GM18505 (cell line): ENCODE measurements around the gene YY1.
"Not testable (repeated sequence)": the region's sequence is repeated elsewhere in the genome, so short reads cannot be mapped to it uniquely, and the experiment has no call there.

Experiments
- ATAC-seq: cut with Tn5 transposase; IDR thresholded peaks from one replicate; pipeline ENCODE4 v1.9.1; 2021; ENCODE audit not compliant: unreplicated experiment
- POLR2A ChIP-seq: IDR thresholded peaks from 4 replicates; pipeline ENCODE4 v1.6.1; 2011; ENCODE audit warnings: borderline replicate concordance; ENCODE audit not compliant: insufficient read depth, insufficient read length; ENCODE audit errors: extremely low read depth

The YY1 gene

DNA sequence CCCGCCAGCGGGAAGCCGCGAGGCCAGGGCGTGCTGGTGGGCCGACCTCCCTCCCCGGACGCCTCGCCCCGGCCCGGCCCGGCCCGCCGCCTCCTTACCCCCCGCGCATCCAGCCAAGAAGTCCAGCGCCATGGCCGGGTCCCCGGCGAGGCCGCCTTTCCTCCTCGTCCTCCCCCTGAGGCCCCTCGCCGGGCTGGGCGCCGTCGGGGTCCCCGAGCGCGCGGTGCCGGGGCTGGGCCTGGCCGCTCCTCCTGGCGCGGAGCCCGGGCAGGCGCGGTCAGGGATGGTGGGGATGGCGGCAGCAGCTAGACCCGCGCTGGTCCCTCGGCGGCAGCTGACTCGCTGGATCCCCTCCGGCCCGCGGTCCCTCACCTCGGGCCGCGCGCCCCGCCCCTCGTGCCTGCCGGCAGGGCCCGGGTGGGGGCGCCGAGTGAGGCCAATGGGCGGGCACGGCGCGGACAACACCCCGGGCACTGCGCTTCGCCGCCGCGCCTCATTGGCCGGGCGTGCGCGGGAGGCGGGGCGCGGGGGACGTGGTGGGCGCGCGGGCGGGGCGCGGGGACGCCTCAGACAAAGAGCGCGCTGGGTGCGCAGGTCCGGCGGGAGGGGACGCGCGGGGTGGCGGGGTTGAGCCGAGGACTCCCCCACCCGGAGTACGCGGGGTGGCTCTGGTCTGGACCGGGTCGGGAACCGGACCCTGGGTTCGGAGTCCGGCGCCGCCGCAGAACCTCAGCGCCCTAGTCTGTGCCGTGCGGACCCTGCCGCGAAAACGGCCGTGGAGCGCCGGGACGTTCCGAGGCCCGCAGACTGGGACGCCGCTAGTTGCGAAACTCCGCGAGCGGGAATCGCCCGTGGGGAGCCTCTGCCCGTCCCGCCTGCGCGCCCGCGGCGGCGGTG lies 67.4 kb downstream of the YY1 start, which contains the start of gene SLC25A29:
Gene SLC25A29, minus strand, starts transcription at position 344 of the 897 bp plus-strand sequence. Its CDS starts 212 bp downstream, at position 132.
- ATAC-seq, result peak; percentile 78
- TF ChIP-seq POLR2A, result no peak

DNA sequence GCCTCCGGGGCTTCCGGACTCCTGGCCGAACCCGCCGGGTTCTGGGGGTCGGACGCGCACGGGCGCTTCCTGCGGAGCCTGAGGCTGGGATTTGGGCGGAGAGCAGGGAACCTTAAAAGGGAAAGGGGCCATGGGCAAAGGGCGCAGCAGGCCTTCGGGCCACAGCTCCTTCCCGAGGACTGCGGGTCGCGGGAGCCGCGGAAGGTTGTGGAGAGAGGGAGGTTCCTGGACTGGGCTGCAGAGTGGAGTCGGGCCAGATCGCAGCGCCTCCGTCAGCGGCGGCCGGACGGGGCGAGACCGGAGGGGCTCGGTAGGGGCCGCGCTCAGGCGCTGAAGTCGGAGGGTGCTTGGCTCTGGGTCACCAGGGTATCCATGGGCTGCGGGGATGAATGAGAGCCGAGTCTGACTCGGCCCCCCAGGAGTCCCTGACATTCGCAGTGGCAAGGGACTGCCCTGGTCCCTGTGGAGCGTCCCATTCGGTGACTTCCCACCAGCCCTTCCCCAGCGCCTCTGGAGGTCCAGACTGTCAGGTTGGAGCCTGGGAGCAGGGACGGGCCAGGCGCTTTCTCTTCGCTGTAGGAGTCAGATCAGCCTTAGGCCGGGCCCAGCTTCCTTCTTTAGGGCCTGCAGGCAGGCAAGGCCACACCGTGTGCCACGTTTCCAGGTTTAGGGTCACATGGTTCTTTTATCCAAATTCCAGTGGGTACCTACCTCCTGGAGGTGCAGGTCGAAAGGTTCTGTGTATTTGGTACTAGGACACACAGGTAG lies 68.2 kb downstream of the YY1 start:
- TF ChIP-seq POLR2A, result no peak
- no peak for ATAC-seq

DNA sequence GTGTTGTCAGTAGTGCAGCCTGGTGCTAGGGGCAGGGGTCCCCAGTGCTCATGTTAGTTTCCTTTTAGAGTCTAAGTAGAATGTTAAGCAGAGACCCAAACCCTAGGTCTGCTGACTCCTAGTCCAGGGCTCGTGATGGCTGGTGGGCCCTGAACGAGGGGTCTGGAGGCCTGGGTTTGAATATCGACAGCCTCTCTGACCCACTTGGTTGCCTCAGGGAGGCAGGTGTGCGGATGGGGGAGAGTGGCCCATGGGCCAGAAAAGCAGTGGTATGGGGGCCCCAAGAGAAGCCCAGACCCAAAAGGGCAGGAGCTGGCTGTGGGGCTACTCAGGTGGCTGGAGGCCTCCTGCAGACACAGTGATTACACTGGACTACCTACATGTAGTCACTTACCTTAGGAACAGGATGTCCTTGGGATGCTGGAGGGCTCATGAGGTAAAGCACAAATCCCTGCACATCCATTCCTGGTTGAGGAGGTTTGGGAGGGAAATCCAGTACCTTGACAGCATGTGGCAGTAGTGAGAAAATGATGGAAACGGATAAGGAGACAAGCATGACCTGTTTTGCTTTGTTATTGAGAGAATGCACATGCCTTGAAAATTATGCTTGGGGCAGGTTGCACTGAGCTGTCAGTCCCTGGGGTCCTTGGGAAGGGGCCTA lies 69.0 kb downstream of the YY1 start:
- no peak for TF ChIP-seq POLR2A
- no peak for ATAC-seq

DNA sequence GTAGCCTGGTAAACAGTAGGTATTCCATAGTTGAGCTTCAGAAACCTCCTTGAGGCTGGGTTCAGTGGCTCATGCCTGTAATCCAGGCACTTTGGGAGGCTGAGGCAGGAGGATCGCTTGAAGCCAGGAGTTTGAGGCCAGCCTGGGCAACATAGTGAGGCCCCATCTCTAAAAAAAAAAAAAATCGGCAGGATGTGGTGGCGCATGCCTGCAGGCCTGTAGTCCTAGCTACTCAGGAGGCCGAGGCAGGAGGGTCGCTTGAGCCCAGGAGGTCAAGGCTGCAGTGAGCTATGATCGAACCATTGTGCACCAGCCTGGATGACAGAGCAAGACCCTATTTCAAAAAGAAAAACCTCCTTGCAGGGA lies 69.5 kb downstream of the YY1 start:
- ATAC-seq, result not testable (repeated sequence)

DNA sequence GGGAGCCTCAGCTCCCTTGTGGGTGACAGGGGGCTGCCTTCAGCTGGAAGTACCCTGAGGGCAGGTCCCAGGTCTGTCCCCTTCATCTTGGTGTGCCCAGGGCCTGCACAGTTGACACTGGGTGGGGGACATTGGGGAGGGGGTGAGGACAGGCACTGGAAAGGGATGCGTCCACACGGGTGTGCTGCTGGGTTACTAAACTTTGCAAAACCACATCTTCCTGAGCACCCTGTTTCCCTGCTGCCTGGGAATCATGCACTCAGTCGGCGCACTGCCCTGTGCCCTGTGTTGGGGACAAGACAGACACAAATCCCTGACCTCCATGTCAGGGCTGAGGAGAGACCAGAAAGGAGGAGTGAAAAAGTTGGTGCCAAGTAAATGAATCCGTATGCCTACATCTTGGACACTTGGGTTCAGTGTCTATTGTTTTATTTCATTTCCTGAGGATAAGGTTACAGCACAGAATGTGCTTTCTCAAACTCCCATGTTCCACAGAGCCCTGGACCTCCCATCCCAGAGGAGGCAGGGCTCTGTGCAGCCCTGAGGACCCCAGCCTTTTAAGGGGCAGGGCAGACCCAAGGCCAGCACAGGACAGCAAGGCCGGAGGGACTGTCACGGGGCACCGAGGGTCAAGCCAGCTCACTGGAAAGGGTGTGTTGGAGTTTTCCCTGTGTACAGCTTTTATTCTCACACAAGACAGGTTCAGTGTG lies 70.2 kb downstream of the YY1 start:
- ATAC-seq, result no peak
- no peak for TF ChIP-seq POLR2A

DNA sequence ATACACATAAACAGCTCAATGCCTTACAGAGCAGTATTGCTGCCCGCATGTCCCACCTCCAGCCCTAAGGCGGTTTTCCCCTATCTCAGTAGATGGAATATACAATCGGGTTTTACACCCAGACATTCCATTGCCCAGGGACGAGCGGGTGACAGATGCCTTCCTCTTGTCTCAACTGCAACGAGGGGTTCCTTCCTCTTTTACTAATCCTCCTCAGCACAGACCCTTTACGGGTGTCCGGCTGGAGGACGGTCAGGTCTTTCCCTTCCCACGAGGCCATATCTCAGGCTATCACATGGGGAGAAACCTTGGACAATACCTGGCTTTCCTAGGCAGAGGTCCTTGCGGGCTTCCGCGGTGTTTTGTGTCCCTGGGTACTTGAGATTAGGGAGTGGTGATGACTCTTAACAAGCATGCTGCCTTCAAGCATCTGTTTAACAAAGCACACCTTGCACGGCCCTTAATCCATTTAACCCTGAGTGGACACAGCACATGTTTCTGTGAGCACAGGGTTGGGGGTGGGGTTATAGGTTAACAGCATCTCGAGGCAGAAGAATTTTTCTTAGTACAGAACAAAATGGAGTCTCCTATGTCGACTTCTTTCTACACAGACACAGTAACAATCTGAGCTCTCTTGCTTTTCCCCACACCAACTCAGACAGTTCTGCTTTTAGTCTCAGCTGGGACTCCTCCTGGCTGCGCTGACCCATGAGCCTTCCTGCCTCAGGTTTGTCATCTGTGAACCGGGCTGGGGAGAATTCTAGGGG lies 73.3 kb downstream of the YY1 start:
- not testable (repeated sequence) for ATAC-seq

DNA sequence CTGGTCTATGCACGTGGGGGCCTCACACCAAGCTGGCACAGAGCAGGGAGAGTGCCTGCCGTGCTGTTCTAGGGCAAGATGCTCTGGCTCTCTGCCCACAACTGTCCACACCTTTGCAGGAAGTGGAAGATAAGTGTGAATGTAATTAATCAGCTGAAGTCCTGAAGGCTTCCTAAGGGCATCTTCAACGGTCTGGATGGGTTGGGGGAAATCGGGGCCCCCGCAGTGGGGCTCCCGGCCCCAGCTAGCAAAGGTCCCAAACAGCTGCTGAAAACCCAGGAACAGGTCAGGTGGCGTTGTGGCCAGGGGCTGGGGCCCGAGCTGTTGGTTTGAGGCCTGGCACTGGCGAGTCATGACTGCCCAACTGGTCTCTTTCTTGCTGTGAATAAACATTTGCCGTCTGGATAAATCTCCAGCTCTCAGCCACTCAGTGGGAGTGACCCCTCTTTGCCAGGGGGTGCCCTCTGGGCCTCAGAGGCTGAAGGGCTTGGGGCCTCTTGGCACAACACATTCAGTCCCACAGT lies 74.0 kb downstream of the YY1 start:
- no peak for TF ChIP-seq POLR2A
- ATAC-seq, result no peak

DNA sequence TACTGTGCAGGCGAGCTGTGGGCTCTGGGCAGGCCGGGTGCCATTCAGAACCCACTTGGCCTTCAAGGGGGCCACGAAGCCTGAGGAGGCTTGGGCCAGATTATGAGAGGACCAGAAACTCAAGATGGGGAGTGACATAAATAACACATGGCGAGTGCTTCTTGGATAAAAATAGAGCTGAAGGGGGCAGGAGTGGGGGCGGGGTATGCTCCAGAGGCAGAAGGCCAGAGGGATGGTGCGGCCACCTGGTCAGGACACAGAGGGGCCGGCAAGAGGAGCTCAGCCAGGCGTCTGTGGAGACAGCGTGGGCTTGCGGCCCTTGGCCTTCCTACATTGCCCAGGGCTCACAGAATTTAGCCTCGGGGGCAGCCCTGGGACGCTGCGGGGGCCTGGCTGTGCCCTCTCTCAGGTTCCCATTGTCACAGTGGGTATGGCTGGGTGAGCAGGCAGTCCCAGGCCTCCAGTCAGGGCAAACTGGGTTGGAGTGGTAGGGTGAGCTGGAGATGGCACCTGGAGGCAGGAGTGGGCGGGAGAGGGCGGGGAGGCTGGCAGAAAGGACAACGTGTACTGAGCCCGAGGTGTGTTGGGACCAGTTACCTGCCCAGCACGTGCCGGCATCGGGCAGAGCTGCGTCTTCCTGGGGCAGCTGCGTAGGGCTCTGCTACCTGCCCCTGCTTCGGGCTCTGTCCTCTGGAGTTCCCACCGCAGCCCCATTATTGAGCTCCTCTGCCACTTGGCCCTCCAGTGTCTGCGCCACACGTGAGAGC lies 74.7 kb downstream of the YY1 start:
- no peak for ATAC-seq
- no peak for TF ChIP-seq POLR2A

DNA sequence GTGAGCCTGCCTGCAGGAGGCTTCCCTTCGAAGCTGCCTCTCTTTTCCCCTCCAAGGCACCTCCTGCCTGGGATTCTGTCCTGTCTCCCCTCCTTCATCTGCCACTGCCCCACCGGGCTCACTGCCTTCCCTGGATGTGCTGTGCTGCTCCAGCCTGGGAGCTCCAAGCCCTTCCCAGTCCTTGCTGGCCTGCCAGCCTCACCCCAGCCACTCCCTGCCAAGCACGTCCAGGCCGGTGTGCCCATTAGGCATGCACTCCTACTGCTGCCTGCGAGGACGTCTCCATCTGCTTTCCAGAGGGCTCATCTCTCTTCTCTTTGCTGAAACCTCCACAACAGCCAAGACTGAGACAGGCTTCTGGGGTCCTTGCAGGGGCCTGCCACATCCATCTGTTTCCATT lies 75.8 kb downstream of the YY1 start:
- TF ChIP-seq POLR2A, result no peak
- no peak for ATAC-seq

DNA sequence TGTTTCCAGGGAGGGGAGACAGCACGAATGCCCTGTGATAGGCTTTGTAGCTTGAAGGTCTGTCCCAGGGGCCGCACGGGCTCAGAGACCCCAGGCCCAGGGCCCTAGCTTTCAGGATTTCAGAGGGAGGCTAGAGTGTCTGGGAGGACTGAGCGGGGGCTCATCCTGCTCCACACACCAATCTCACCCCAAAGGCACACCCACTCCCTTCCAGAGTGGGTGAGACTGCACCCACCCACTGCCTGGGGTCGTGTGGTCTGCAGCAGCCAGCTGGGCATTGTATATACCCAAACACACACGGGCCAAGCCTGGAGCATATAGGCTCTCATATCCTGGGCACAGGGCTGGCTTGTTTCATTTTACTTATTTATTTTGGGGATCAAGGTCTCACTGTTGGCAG lies 78.4 kb downstream of the YY1 start:
- no peak for ATAC-seq
- TF ChIP-seq POLR2A, result no peak

DNA sequence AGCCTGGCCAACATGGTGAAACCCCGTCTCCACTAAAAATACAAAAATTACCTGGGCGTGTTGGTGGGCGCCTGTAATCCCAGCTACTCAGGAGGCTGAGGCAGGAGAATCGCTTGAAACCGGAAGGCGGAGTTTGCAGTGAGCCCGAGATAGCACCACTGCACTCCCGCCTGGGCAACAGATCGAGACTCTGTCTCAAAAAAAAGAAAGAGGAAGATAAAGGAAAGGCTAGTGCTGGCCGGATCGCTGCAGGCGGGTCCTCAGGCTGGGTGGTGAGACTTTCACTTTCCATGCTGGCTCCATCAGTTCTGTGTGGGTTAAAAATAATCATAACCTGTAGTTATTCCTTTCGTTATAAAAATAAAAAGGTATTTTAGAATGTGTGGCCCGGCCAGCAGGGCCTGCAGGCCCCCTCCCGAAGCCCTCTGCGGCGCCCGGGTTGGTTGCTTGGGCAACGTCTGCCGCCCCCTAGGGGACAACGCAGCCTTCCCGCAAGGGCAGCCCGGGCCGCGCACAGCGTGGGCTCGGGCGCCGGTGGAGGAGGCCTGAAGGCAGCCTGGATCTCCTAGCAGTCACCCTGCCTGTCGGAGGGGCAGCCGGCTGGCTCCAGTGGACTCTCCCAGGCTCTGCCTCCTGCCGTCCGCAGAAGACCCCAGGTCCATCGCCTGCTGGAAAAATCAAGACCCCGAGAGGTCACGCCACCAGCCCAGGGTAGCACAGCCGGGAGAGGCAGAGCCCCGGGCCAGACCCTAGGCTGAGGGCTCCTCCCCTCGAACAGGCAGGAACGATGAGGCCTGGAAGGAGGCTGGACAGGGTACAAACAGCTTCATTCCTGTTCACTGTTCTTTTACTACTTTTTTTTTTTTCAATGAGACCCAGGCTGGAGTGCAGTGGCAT lies 79.2 kb downstream of the YY1 start:
- TF ChIP-seq POLR2A, result peak; percentile 25
- peak; percentile 82 for ATAC-seq
